H9 (cell line): ENCODE results near the gene ANHX. TPM values are rescaled to one million over a fixed set of nuclear protein-coding genes. Genes with fewer than 3 reads are reported as not detected.

Source experiments
- DNase-seq: peaks from one replicate; pipeline ENCODE4 v3.0.0-alpha.2; 2017
- H2AFZ ChIP-seq: one replicate; pipeline ENCODE4 v1.6.1; 2013; ENCODE audit warnings: mild to moderate bottlenecking, low read length, control low read depth, moderate library complexity
- H2AK5ac ChIP-seq: 2 replicates; pipeline ENCODE4 v1.6.1; 2013; ENCODE audit warnings: low read length, control low read depth, mixed read lengths; ENCODE audit not compliant: insufficient read length
- H2BK120ac ChIP-seq: one replicate; pipeline ENCODE4 v1.6.1; 2013; ENCODE audit warnings: low read depth, mild to moderate bottlenecking, low read length, control low read depth, inconsistent platforms; ENCODE audit not compliant: poor library complexity, severe bottlenecking
- H2BK12ac ChIP-seq: 2 replicates; pipeline ENCODE4 v1.6.1; 2013; ENCODE audit warnings: low read length, control low read depth, mixed read lengths, low read depth; ENCODE audit not compliant: insufficient read length
- H2BK15ac ChIP-seq: 2 replicates; pipeline ENCODE4 v1.6.1; 2013; ENCODE audit warnings: low read depth, low read length, control low read depth
- H2BK20ac ChIP-seq: one replicate; pipeline ENCODE4 v1.6.1; 2013; ENCODE audit warnings: low read depth, mild to moderate bottlenecking, low read length, control low read depth, inconsistent platforms; ENCODE audit not compliant: poor library complexity, severe bottlenecking
- H2BK5ac ChIP-seq: 2 replicates; pipeline ENCODE4 v1.6.1; 2013; ENCODE audit warnings: low read length, control low read depth, mixed read lengths; ENCODE audit not compliant: insufficient read length
- H3K14ac ChIP-seq: 2 replicates; pipeline ENCODE4 v1.6.1; 2013; ENCODE audit warnings: low read length, control low read depth; ENCODE audit not compliant: insufficient read depth
- H3K18ac ChIP-seq: 2 replicates; pipeline ENCODE4 v1.6.1; 2013; ENCODE audit warnings: low read depth, mild to moderate bottlenecking, mixed read lengths, low read length, control low read depth; ENCODE audit not compliant: insufficient read length
- H3K23ac ChIP-seq: 2 replicates; pipeline ENCODE4 v1.6.1; 2013; ENCODE audit warnings: low read length, control low read depth, mixed read lengths, low read depth; ENCODE audit not compliant: insufficient read length
- H3K23me2 ChIP-seq: 2 replicates; pipeline ENCODE4 v1.6.1; 2013; ENCODE audit warnings: low read depth, mild to moderate bottlenecking, mixed read lengths, low read length, control low read depth; ENCODE audit not compliant: insufficient read length, poor library complexity, severe bottlenecking
- H3K27ac ChIP-seq: 2 replicates; pipeline ENCODE4 v1.5.1; 2013; ENCODE audit warnings: low read length, control low read depth, mixed read lengths, low read depth; ENCODE audit not compliant: insufficient read length
- H3K27me3 ChIP-seq: 2 replicates; pipeline ENCODE4 v1.6.1; 2013; ENCODE audit warnings: low read length, control low read depth, inconsistent platforms; ENCODE audit not compliant: insufficient read depth
- H3K4ac ChIP-seq: 2 replicates; pipeline ENCODE4 v1.6.1; 2013; ENCODE audit warnings: low read depth, mild to moderate bottlenecking, control low read depth, inconsistent platforms, low read length, moderate library complexity
- H3K4me1 ChIP-seq: 2 replicates; pipeline ENCODE4 v1.6.1; 2013; ENCODE audit warnings: low read length, control low read depth, inconsistent platforms; ENCODE audit not compliant: insufficient read depth
- H3K4me2 ChIP-seq: 2 replicates; pipeline ENCODE4 v1.6.1; 2013; ENCODE audit warnings: low read length, control low read depth, mixed read lengths; ENCODE audit not compliant: insufficient read length, insufficient read depth
- H3K56ac ChIP-seq: 2 replicates; pipeline ENCODE4 v1.6.1; 2013; ENCODE audit warnings: low read depth, mild to moderate bottlenecking, mixed read lengths, low read length, control low read depth; ENCODE audit not compliant: insufficient read length
- H3K79me1 ChIP-seq: 2 replicates; pipeline ENCODE4 v1.6.1; 2013; ENCODE audit warnings: low read depth, mild to moderate bottlenecking, moderate library complexity, low read length, control low read depth, inconsistent platforms; ENCODE audit not compliant: insufficient read depth, poor library complexity, severe bottlenecking
- H3K79me2 ChIP-seq: 2 replicates; pipeline ENCODE4 v1.6.1; 2013; ENCODE audit warnings: low read length, control low read depth, inconsistent platforms; ENCODE audit not compliant: insufficient read depth
- H3K9ac ChIP-seq: 2 replicates; pipeline ENCODE4 v1.6.1; 2013; ENCODE audit warnings: low read length, control low read depth, mixed read lengths; ENCODE audit not compliant: insufficient read length; ENCODE audit errors: extremely low read depth
- H3K9me3 ChIP-seq: one replicate; pipeline ENCODE4 v1.6.1; 2013; ENCODE audit warnings: low read depth, low read length, inconsistent platforms; ENCODE audit not compliant: control insufficient read depth
- H3T11ph ChIP-seq: one replicate; pipeline ENCODE4 v1.6.1; 2013; ENCODE audit warnings: mild to moderate bottlenecking, low read length, control low read depth, inconsistent platforms
- H4K20me1 ChIP-seq: one replicate; pipeline ENCODE4 v1.6.1; 2013; ENCODE audit not compliant: control insufficient read depth, insufficient read length, insufficient read depth
- H4K5ac ChIP-seq: 2 replicates; pipeline ENCODE4 v1.6.1; 2013; ENCODE audit warnings: low read depth, mild to moderate bottlenecking, mixed read lengths, low read length, control low read depth; ENCODE audit not compliant: insufficient read length
- H4K8ac ChIP-seq: replicated peaks from 2 replicates; pipeline ENCODE4 v1.6.1; 2013; ENCODE audit warnings: low read length, control low read depth, mixed read lengths, low read depth; ENCODE audit not compliant: insufficient read length
- H4K91ac ChIP-seq: 2 replicates; pipeline ENCODE4 v1.6.1; 2013; ENCODE audit warnings: low read depth, mild to moderate bottlenecking, moderate library complexity, mixed read lengths, low read length, control low read depth; ENCODE audit not compliant: insufficient read length
- H3K27ac Mint-ChIP-seq, 3 experiments: 2 replicates in 2 of 3; 3 replicates in 1 of 3; pipeline ENCODE4 v1.8.0; 2020 to 2021; ENCODE audit warnings: mixed read lengths in 3 of 3, mild to moderate bottlenecking in 1 of 3, moderate library complexity in 1 of 3
- H3K27me3 Mint-ChIP-seq: 2 replicates; pipeline ENCODE4 v1.8.0; 2021; ENCODE audit warnings: low read depth, mild to moderate bottlenecking, moderate library complexity, mixed read lengths
- H3K36me3 Mint-ChIP-seq, 3 experiments: 2 replicates in 2 of 3; 3 replicates in 1 of 3; pipeline ENCODE4 v1.8.0; 2020 to 2021; ENCODE audit warnings: low read depth in 3 of 3, mixed read lengths in 3 of 3; ENCODE audit not compliant: insufficient read depth in 1 of 3
- H3K4me1 Mint-ChIP-seq, 2 experiments: 2 replicates each; pipeline ENCODE4 v1.8.0; 2020; ENCODE audit warnings: mixed read lengths in 2 of 2
- H3K4me3 Mint-ChIP-seq, 2 experiments: 2 replicates in 1 of 2; 3 replicates in 1 of 2; pipeline ENCODE4 v1.8.0; 2020 to 2021; ENCODE audit warnings: mild to moderate bottlenecking in 2 of 2, mixed read lengths in 2 of 2, moderate library complexity in 1 of 2
- H3K9me3 Mint-ChIP-seq, 2 experiments: 2 replicates in 1 of 2; 3 replicates in 1 of 2; pipeline ENCODE4 v1.8.0; 2020; ENCODE audit warnings: mild to moderate bottlenecking in 2 of 2, mixed read lengths in 2 of 2, moderate library complexity in 1 of 2
- CTCF ChIP-seq: fragments of 200-600 bp; sonication (generic); conservative IDR thresholded peaks from 3 replicates; pipeline ENCODE4 v1.8.0; 2021; ENCODE audit warnings: antibody characterized with exemption, mild to moderate bottlenecking
- WGBS: extraction: QIAGEN DNeasy Blood & Tissue Kit; methylation state at CpG from one replicate; pipeline ENCODE4 v1.1.7; 2013; ENCODE audit warnings: missing lambda C conversion rate, low lambda C conversion rate, mixed read lengths; ENCODE audit not compliant: insufficient read length; ENCODE audit errors: extremely low coverage; 5-methylcytosine and 5-hydroxymethylcytosine counted together
- total RNA-seq: library from RNA; stranded (reverse); gene quantifications from 2 replicates; pipeline ENCODE4 v1.2.1, GENCODE V29; 2021

The ANHX gene
- total RNA-seq, 1 experiment from 2014 or later = not detected

GRCh38 chr12:133174901-133175300, 60.8 kb downstream of the ANHX start:
- H3K27ac Mint-ChIP-seq = no peak overlapping the region
- no peak overlapping the region for H2BK120ac ChIP-seq
- no peak overlapping the region for H2AK5ac ChIP-seq
- no peak overlapping the region for H2BK5ac ChIP-seq
- no peak overlapping the region for H2BK15ac ChIP-seq
- no peak overlapping the region for H3T11ph ChIP-seq
- no peak overlapping the region for H3K9ac ChIP-seq
- no peak overlapping the region for H3K18ac ChIP-seq
- no peaks in the 10 kb centered on the region for H3K27me3 ChIP-seq
- peaks cover 2% of the 10 kb centered on the region; the same call in 1 of the 2 replicates for H3K27me3 Mint-ChIP-seq
- no peak overlapping the region for H3K14ac ChIP-seq
- no peak overlapping the region for H4K91ac ChIP-seq
- no peaks in the 10 kb centered on the region for H3K4me1 ChIP-seq
- no peak overlapping the region for H3K56ac ChIP-seq
- H3K23ac ChIP-seq = no peak overlapping the region
- peaks cover 14 to 33% (median 15%) of the 10 kb centered on the region in 3 experiments; a peak in 6 of 7 replicates for H3K36me3 Mint-ChIP-seq
- H3K4me1 Mint-ChIP-seq = no peaks in the 10 kb centered on the region
- no CpG with 5 or more reads among the region's 1 CpG for WGBS
- no peak overlapping the region for H2AFZ ChIP-seq
- no peaks in the 10 kb centered on the region for H3K23me2 ChIP-seq
- H3K79me1 ChIP-seq = no peaks in the 10 kb centered on the region
- no peak overlapping the region for H4K5ac ChIP-seq
- no peak overlapping the region for H4K8ac ChIP-seq
- H3K79me2 ChIP-seq = no peaks in the 10 kb centered on the region
- no peak overlapping the region for H3K27ac ChIP-seq
- H3K9me3 ChIP-seq = peaks cover 47% of the 10 kb centered on the region
- DNase-seq = no peak
- no peak overlapping the region for H2BK20ac ChIP-seq
- H2BK12ac ChIP-seq = no peak overlapping the region
- H3K4ac ChIP-seq = no peak overlapping the region
- H3K4me3 Mint-ChIP-seq = no peak overlapping the region
- no peaks in the 10 kb centered on the region for H4K20me1 ChIP-seq
- H3K4me2 ChIP-seq = no peak overlapping the region
- no peak for TF ChIP-seq CTCF
- H3K9me3 Mint-ChIP-seq = peaks cover 84 to 92% of the 10 kb centered on the region in 2 experiments
